ENCODE measurements around the gene TPI1.
"Not testable (repeated sequence)": the region's sequence is repeated elsewhere in the genome, so short reads cannot be mapped to it uniquely, and the experiment has no call there.

Gene TPI1

GRCh38 chr12:6849427-6849826 lies 17.9 kb upstream of the TPI1 start:
- no peak for DNase-seq

- DNase-seq = no peak
Observed at GRCh38 chr12:6849976-6850560, 17.3 kb upstream of the TPI1 start.

- DNase-seq = no peak
Observed at GRCh38 chr12:6850796-6851152, 16.6 kb upstream of the TPI1 start.

- peak; percentile 89 for DNase-seq
Observed at GRCh38 chr12:6851153-6851920, 16.0 kb upstream of the TPI1 start, which contains the start of gene CDCA3. TSS of gene CDCA3 (minus strand) at chr12:6851286. CDS start at chr12:6850952, 334 bp downstream.

GRCh38 chr12:6851921-6852650 lies 15.2 kb upstream of the TPI1 start, which contains the start of gene USP5:
TSS of gene USP5 (plus strand) at chr12:6852150. CDS start at chr12:6852180, 30 bp downstream.
- peak; percentile 98 for DNase-seq

- peak; percentile 45 for DNase-seq
Observed at GRCh38 chr12:6852651-6853354, 14.5 kb upstream of the TPI1 start.

GRCh38 chr12:6853626-6854025 lies 13.7 kb upstream of the TPI1 start:
- no peak for DNase-seq

GRCh38 chr12:6854036-6854435 lies 13.3 kb upstream of the TPI1 start:
- DNase-seq = no peak

GRCh38 chr12:6855322-6855721 lies 12.0 kb upstream of the TPI1 start:
- no peak for DNase-seq

GRCh38 chr12:6858799-6859198 lies 8.5 kb upstream of the TPI1 start:
- DNase-seq = no peak

- no peak for DNase-seq
Observed at GRCh38 chr12:6860116-6860515, 7.2 kb upstream of the TPI1 start.

GRCh38 chr12:6860942-6861341 lies 6.4 kb upstream of the TPI1 start:
- DNase-seq = no peak

GRCh38 chr12:6861391-6861790 lies 5.9 kb upstream of the TPI1 start:
- DNase-seq = no peak

GRCh38 chr12:6863033-6863432 lies 4.3 kb upstream of the TPI1 start:
- no peak for DNase-seq

- no peak for DNase-seq
Observed at GRCh38 chr12:6863586-6864321, 3.6 kb upstream of the TPI1 start.

- not testable (repeated sequence) for DNase-seq
Observed at GRCh38 chr12:6865307-6865706, 2.0 kb upstream of the TPI1 start.

- DNase-seq = no peak
Observed at GRCh38 chr12:6866163-6866919, 990 bp upstream of the TPI1 start.

GRCh38 chr12:6866920-6867412 lies 365 bp upstream of the TPI1 start:
- no peak for DNase-seq

- DNase-seq = no peak
Observed at GRCh38 chr12:6868211-6869048, 1.1 kb downstream of the TPI1 start.

All from effector CD4-positive, alpha-beta T cell (primary cell).